Right lobe of liver (tissue), 4 donors: ENCODE data around the gene IFT88.

ENCODE experiments used
- CTCF ChIP-seq, 4 donors: fragments of 200-600 bp in 3 of 4; fragments of 450-650 bp in 1 of 4; IDR thresholded peaks; one replicate each; pipeline versions ENCODE4 v1.5.1 to v1.8.0; 2016 to 2022; ENCODE audit warnings: antibody characterized with exemption in 4 of 4, mild to moderate bottlenecking in 2 of 4
- POLR2A ChIP-seq: fragments of 450-650 bp; IDR thresholded peaks from one replicate; pipeline ENCODE4 v1.6.1; 2017; ENCODE audit warnings: antibody characterized with exemption, mild to moderate bottlenecking
- donor health status: DM: no; HTN: no; CAD: no.
- donor health status: DM: no; HTN: no; CAD: no.
- donor health status: DM: no; HTN: yes; CAD: no.

GRCh38 chr13:20633802-20634201 is 66.8 kb downstream of the IFT88 start:
- TF ChIP-seq POLR2A (no peak), CTCF (IDR thresholded peaks at IDR 0.05) (no peak)
